ENCODE measurements around the gene SPECC1L.

DNA sequence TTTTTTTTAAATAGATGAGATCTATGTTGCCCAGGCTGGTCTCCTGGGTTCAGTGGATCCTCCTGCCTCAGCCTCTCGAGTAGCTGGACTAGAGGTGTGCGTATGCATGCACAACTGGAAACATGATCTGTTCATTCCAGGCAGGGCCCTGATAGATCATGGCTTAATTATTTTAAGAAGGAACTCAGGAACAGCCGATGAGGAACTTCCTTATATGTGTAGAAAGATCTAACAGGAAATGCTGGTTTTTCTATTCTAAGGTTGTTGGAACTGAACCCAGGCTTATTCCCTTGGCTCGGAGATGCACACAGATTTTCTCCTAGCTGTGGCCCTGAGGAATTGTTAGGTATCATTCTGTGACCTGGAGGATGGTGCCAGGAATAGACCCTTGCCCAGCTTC lies 32.4 kb downstream of the SPECC1L start:
- no peak for TF ChIP-seq SIN3A (IDR thresholded peaks at IDR 0.05; ENCODE audit: borderline replicate concordance, insufficient read depth, low read length)
- TF ChIP-seq POLR2AphosphoS5 (IDR thresholded peaks at IDR 0.05; ENCODE audit: low read depth, low read length) = no peak
- TF ChIP-seq TAF1 (IDR thresholded peaks at IDR 0.05; ENCODE audit: borderline replicate concordance, insufficient read depth, low read length) = no peak
- TF ChIP-seq, protein P1, sequence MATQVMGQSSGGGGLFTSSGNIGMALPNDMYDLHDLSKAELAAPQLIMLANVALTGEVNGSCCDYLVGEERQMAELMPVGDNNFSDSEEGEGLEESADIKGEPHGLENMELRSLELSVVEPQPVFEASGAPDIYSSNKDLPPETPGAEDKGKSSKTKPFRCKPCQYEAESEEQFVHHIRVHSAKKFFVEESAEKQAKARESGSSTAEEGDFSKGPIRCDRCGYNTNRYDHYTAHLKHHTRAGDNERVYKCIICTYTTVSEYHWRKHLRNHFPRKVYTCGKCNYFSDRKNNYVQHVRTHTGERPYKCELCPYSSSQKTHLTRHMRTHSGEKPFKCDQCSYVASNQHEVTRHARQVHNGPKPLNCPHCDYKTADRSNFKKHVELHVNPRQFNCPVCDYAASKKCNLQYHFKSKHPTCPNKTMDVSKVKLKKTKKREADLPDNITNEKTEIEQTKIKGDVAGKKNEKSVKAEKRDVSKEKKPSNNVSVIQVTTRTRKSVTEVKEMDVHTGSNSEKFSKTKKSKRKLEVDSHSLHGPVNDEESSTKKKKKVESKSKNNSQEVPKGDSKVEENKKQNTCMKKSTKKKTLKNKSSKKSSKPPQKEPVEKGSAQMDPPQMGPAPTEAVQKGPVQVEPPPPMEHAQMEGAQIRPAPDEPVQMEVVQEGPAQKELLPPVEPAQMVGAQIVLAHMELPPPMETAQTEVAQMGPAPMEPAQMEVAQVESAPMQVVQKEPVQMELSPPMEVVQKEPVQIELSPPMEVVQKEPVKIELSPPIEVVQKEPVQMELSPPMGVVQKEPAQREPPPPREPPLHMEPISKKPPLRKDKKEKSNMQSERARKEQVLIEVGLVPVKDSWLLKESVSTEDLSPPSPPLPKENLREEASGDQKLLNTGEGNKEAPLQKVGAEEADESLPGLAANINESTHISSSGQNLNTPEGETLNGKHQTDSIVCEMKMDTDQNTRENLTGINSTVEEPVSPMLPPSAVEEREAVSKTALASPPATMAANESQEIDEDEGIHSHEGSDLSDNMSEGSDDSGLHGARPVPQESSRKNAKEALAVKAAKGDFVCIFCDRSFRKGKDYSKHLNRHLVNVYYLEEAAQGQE (IDR thresholded peaks at IDR 0.05; ENCODE audit: insufficient read depth in 1 of 2, low read depth in 2 of 2, low read length in 2 of 2) = no peak
- TF ChIP-seq FOXP2 (optimal IDR thresholded peaks at IDR 0.05; ENCODE audit: borderline replicate concordance, extremely low read depth, extremely low read length, insufficient read depth) = no peak
